ENCODE measurements around the gene GRM8.
"Not testable (repeated sequence)": the region's sequence is repeated elsewhere in the genome, so short reads cannot be mapped to it uniquely, and the experiment has no call there.

Gene GRM8

GRCh38 chr7:126940723-126941307 lies 311.9 kb downstream of the GRM8 start:
- no peaks in the 10 kb centered on the region for H3K36me3 Mint-ChIP-seq (ENCODE audit: low read depth)
- intact Hi-C loops (cut with micrococcal nuclease) = no loop called here
- no peaks in the 10 kb centered on the region for H3K27me3 Mint-ChIP-seq
- H3K4me3 Mint-ChIP-seq = no peak overlapping the region
- H3K27ac Mint-ChIP-seq = no peak overlapping the region
- H3K9me3 Mint-ChIP-seq = no peaks in the 10 kb centered on the region
- no peaks in the 10 kb centered on the region for H3K4me1 Mint-ChIP-seq (ENCODE audit: low read depth)

DNA sequence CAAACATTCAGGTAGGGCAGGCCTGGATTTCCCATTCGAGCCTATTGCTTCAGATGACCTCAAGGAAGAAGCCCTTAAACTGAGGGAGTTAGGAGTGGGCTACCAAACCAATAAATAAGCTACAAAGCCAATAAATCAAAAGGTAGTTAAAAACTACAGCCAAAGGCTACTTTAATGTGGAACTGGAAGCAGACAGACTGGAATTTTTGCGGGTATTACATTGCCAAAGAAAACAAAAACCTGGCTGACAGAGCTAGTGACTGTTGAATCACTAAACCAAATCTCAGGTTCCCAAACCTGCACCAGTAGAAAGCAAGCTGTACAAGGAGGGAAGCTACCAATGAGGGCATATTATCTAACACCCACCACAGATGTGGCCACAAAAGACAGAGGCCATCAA lies 315.6 kb downstream of the GRM8 start:
- Mint-ChIP-seq H3K36me3 (ENCODE audit: low read depth) (no peaks in the 10 kb centered on the region), H3K4me1 (ENCODE audit: low read depth) (no peaks in the 10 kb centered on the region), H3K4me3 (no peak overlapping the region), H3K9me3 (no peaks in the 10 kb centered on the region), H3K27ac (no peak overlapping the region), H3K27me3 (no peaks in the 10 kb centered on the region)
- intact Hi-C loops (cut with micrococcal nuclease) = no loop called here

DNA sequence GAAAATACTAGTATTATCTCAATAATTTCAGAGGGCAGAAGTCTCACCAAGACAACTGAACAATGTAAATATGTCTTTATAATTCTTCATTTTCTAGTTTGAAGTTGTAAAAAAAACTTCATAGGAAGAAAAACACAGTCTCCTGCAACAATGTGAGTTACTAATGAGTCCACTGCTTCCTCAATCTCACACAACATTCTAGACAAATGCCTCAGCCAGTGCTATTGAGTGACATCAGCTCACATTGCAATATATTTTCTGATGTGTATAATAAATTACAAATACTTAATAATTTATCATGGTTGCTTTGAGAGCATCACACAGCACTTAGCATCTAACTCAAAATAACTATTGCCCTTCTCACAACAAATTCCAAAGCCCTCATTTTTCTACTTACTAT lies 321.2 kb downstream of the GRM8 start:
- no peaks in the 10 kb centered on the region for H3K36me3 Mint-ChIP-seq (ENCODE audit: low read depth)
- no peak overlapping the region for H3K4me3 Mint-ChIP-seq
- no peaks in the 10 kb centered on the region for H3K27me3 Mint-ChIP-seq
- intact Hi-C loops (cut with micrococcal nuclease) = no loop called here
- H3K27ac Mint-ChIP-seq = no peak overlapping the region
- H3K9me3 Mint-ChIP-seq = no peaks in the 10 kb centered on the region
- H3K4me1 Mint-ChIP-seq (ENCODE audit: low read depth) = no peaks in the 10 kb centered on the region

DNA sequence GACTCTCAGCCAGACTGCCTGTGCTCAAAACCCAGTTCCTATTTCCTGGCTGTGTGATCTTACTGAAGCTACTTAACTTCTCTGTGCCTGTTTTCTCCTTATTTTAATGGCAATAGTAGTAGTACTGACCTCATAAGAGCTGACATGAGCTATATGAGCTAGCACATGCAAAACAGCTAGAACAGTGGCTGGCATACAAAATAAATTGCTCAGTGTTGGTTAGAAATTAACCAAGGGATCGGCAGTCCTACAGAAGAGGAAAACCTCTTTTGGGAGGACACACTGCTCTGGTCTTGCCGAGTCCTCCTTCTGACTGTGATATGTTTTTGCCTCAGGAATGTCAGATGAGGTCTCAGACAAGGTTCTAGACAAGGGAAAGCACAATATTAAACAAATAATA lies 322.6 kb downstream of the GRM8 start:
- Mint-ChIP-seq H3K4me1 (ENCODE audit: low read depth) (no peaks in the 10 kb centered on the region), H3K27me3 (no peaks in the 10 kb centered on the region), H3K27ac (no peak overlapping the region), H3K9me3 (no peaks in the 10 kb centered on the region), H3K4me3 (no peak overlapping the region), H3K36me3 (ENCODE audit: low read depth) (no peaks in the 10 kb centered on the region)
- intact Hi-C loops (cut with micrococcal nuclease) = no loop called here

GRCh38 chr7:126924477-126924876 lies 328.3 kb downstream of the GRM8 start:
- Mint-ChIP-seq H3K36me3 (ENCODE audit: low read depth) (no peaks in the 10 kb centered on the region), H3K27me3 (no peaks in the 10 kb centered on the region), H3K4me1 (ENCODE audit: low read depth) (no peaks in the 10 kb centered on the region), H3K27ac (no peak overlapping the region), H3K9me3 (peaks cover 8% of the 10 kb centered on the region), H3K4me3 (no peak overlapping the region)
- intact Hi-C loops (cut with micrococcal nuclease) = no loop called here

- H3K9me3 Mint-ChIP-seq; H3K36me3 Mint-ChIP-seq (ENCODE audit: low read depth); H3K4me3 Mint-ChIP-seq; H3K27ac Mint-ChIP-seq; intact Hi-C loops (cut with micrococcal nuclease); H3K4me1 Mint-ChIP-seq (ENCODE audit: low read depth); H3K27me3 Mint-ChIP-seq: not testable (repeated sequence)
Observed at GRCh38 chr7:126911627-126912026, 341.1 kb downstream of the GRM8 start.

DNA sequence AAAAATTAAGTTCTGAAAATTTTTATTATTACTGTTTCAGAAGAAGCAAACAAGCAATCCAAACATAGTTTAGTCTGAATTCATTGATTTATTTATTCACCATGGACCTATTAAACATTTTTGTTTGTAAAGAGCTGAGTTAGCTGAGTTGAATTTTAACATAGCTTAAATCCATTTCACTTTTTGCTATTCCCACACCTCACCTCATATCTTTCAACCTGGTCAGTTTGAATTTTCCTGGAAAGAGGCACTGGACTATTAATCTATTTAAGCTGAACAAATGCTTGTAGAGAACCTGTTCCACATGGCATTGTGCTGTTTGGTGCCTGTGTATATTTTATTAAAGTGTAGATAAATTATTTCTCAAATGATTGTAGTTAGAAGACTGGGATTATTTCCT lies 344.2 kb downstream of the GRM8 start:
- H3K4me1 Mint-ChIP-seq (ENCODE audit: low read depth); H3K9me3 Mint-ChIP-seq; H3K27me3 Mint-ChIP-seq: not testable (repeated sequence)

DNA sequence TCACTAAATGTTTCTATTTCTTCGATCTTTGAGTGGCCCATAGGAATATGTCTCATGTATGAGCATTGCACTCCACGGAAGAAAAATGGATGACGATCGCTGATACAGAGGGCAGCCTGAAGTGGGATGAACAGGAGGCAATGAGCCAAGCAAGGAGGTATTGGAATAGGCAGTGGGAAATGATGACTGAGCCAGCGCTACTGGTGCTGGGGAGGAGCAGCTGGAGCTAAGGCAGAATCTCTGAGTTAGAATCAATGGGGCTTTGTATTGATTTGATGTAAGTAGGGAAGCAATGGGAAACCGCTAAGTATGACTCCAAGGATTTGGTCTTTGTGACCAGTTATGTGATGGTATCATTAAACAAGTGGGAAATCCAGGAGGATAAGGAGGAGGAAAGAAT lies 345.1 kb downstream of the GRM8 start:
- H3K4me3 Mint-ChIP-seq; H3K27ac Mint-ChIP-seq; H3K27me3 Mint-ChIP-seq; H3K9me3 Mint-ChIP-seq; H3K4me1 Mint-ChIP-seq (ENCODE audit: low read depth); H3K36me3 Mint-ChIP-seq (ENCODE audit: low read depth); intact Hi-C loops (cut with micrococcal nuclease): not testable (repeated sequence)

More for the DNA sequence above, 344.2 kb downstream of the GRM8 start:
- intact Hi-C loops (cut with micrococcal nuclease); H3K36me3 Mint-ChIP-seq (ENCODE audit: low read depth); H3K27ac Mint-ChIP-seq; H3K4me3 Mint-ChIP-seq: not testable (repeated sequence)

DNA sequence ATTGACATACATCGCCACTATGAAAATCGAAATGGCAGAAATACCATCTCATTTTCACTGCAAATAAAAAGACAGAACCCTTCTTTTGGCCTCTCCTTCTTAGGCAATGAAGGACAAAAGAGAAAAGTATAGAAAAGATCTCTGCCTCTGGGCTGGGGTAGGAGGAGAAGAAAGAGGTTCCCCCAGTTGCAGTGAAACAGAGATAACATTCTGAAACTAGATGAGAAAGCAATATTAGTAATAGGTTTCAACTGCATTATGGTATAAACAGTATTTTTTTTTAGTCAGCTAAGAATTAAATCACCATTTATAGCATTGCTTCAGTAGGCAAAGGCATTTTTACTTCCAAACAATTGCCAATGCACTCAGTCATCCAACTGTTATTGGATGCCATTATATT lies 347.5 kb downstream of the GRM8 start:
- H3K36me3 Mint-ChIP-seq (ENCODE audit: low read depth); H3K27me3 Mint-ChIP-seq; H3K9me3 Mint-ChIP-seq; H3K4me3 Mint-ChIP-seq; intact Hi-C loops (cut with micrococcal nuclease); H3K27ac Mint-ChIP-seq; H3K4me1 Mint-ChIP-seq (ENCODE audit: low read depth): not testable (repeated sequence)

DNA sequence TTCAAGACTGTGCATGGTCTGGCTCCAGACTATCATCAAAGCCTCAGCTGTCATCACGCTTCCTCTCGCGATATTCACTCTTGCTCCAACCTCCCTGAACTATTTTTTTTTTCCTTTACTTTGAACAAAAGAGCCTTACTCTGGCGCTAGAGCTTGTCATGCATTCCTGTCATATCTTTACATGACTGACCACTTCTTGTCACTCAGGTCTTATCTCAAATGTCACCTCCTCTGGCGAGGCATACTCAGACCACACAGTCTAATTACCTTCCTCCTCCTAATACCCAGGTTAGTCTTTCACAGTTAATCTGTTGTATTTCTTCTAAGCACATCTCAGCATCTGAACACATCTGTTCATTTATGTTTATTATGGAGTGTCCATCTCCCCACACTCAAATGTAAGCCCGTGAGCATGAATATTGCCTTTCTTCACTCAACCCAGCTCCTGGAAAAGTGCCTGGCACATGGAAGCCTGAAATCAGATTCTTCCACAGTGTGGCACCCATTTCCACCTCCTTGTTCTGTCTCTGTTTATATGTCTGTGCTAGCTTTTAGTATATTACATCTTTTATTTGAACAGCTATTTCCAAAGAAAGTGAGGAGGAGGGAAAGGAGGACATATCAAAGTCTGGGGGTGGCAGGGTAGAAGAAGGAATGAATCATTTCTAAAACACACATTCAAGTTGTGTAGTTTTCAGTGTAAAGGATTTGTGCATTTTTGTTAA lies 351.5 kb downstream of the GRM8 start:
- intact Hi-C loops (cut with micrococcal nuclease); H3K27ac Mint-ChIP-seq; H3K4me3 Mint-ChIP-seq; H3K9me3 Mint-ChIP-seq; H3K27me3 Mint-ChIP-seq; H3K4me1 Mint-ChIP-seq (ENCODE audit: low read depth); H3K36me3 Mint-ChIP-seq (ENCODE audit: low read depth): not testable (repeated sequence)

DNA sequence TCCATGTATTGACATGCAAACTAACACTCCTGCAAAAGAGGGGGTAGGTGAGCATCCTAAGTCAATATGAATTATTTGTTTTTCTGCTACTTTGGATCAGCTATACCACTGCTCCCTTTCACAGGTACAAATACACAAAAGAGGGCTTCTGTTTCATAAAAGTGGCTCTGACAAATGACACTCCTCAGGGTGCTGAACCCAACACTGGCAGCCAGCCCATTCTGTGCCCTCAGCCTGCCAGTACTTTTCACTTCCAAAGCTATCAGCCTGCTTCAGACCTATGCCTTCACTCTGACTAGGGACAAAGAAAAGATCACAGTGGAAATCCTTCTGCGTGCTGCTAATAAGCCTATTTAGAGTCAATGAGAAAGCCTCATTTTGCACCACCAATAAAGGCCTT lies 364.8 kb downstream of the GRM8 start:
- H3K27ac Mint-ChIP-seq; H3K4me3 Mint-ChIP-seq; H3K9me3 Mint-ChIP-seq; H3K27me3 Mint-ChIP-seq; H3K4me1 Mint-ChIP-seq (ENCODE audit: low read depth); H3K36me3 Mint-ChIP-seq (ENCODE audit: low read depth); intact Hi-C loops (cut with micrococcal nuclease): not testable (repeated sequence)

- H3K36me3 Mint-ChIP-seq (ENCODE audit: low read depth); H3K4me3 Mint-ChIP-seq; H3K4me1 Mint-ChIP-seq (ENCODE audit: low read depth); H3K27ac Mint-ChIP-seq; H3K27me3 Mint-ChIP-seq; H3K9me3 Mint-ChIP-seq; intact Hi-C loops (cut with micrococcal nuclease): not testable (repeated sequence)
Observed at GRCh38 chr7:126887560-126887959, 365.2 kb downstream of the GRM8 start.

GRCh38 chr7:126882730-126883129 lies 370.0 kb downstream of the GRM8 start:
- H3K4me3 Mint-ChIP-seq; H3K4me1 Mint-ChIP-seq (ENCODE audit: low read depth); H3K27me3 Mint-ChIP-seq; intact Hi-C loops (cut with micrococcal nuclease); H3K36me3 Mint-ChIP-seq (ENCODE audit: low read depth); H3K27ac Mint-ChIP-seq; H3K9me3 Mint-ChIP-seq: not testable (repeated sequence)

GRCh38 chr7:126881908-126882307 lies 370.8 kb downstream of the GRM8 start:
- intact Hi-C loops (cut with micrococcal nuclease); H3K36me3 Mint-ChIP-seq (ENCODE audit: low read depth): not testable (repeated sequence)

GRCh38 chr7:126881315-126881714 lies 371.4 kb downstream of the GRM8 start:
- H3K36me3 Mint-ChIP-seq (ENCODE audit: low read depth) = no peaks in the 10 kb centered on the region
- intact Hi-C loops (cut with micrococcal nuclease) = no loop called here
- H3K4me3 Mint-ChIP-seq = no peak overlapping the region
- no peaks in the 10 kb centered on the region for H3K9me3 Mint-ChIP-seq
- no peaks in the 10 kb centered on the region for H3K27me3 Mint-ChIP-seq
- H3K27ac Mint-ChIP-seq = no peak overlapping the region
- no peaks in the 10 kb centered on the region for H3K4me1 Mint-ChIP-seq (ENCODE audit: low read depth)

More at GRCh38 chr7:126881908-126882307, 370.8 kb downstream of the GRM8 start:
- H3K27me3 Mint-ChIP-seq; H3K4me3 Mint-ChIP-seq; H3K27ac Mint-ChIP-seq; H3K9me3 Mint-ChIP-seq; H3K4me1 Mint-ChIP-seq (ENCODE audit: low read depth): not testable (repeated sequence)
